Progenitor cell of endocrine pancreas (in vitro differentiated cells): ENCODE results near the gene FAM111A. TPM values are rescaled to one million over a fixed set of nuclear protein-coding genes. Genes with fewer than 3 reads are reported as not detected.

Experiments used
- DNase-seq: peaks from one replicate; pipeline ENCODE4 v3.0.0; 2021; ENCODE audit warnings: low spot score; ENCODE audit not compliant: unreplicated experiment
- H3K27ac Mint-ChIP-seq: 2 replicates; pipeline ENCODE4 v1.8.0; 2021; ENCODE audit warnings: mild to moderate bottlenecking, moderate library complexity, mixed read lengths
- H3K27me3 Mint-ChIP-seq: 2 replicates; pipeline ENCODE4 v1.8.0; 2021; ENCODE audit warnings: mixed read lengths
- H3K36me3 Mint-ChIP-seq: 2 replicates; pipeline ENCODE4 v1.8.0; 2022; ENCODE audit warnings: mixed read lengths; ENCODE audit not compliant: insufficient read depth
- H3K4me1 Mint-ChIP-seq: 2 replicates; pipeline ENCODE4 v1.8.0; 2021; ENCODE audit warnings: low read depth, mixed read lengths
- H3K4me3 Mint-ChIP-seq: 2 replicates; pipeline ENCODE4 v1.8.0; 2021; ENCODE audit warnings: low read depth, mild to moderate bottlenecking, moderate library complexity, mixed read lengths
- H3K9me3 Mint-ChIP-seq: 2 replicates; pipeline ENCODE4 v1.8.0; 2021; ENCODE audit warnings: low read depth, mixed read lengths
- total RNA-seq: library from RNA; stranded (reverse); gene quantifications from 2 replicates; pipeline ENCODE4 v1.2.1, GENCODE V29; 2021
- TF ChIP-seq, protein P1 (sequence below): fragments of 200-600 bp; sonication (generic); IDR thresholded peaks from one replicate; pipeline ENCODE4 v1.5.0; 2021; ENCODE audit warnings: antibody characterized with exemption, mild to moderate bottlenecking; ENCODE audit not compliant: unreplicated experiment

FAM111A gene
- total RNA-seq, 1 donor from 2014 or later: 56.9 TPM

DNA sequence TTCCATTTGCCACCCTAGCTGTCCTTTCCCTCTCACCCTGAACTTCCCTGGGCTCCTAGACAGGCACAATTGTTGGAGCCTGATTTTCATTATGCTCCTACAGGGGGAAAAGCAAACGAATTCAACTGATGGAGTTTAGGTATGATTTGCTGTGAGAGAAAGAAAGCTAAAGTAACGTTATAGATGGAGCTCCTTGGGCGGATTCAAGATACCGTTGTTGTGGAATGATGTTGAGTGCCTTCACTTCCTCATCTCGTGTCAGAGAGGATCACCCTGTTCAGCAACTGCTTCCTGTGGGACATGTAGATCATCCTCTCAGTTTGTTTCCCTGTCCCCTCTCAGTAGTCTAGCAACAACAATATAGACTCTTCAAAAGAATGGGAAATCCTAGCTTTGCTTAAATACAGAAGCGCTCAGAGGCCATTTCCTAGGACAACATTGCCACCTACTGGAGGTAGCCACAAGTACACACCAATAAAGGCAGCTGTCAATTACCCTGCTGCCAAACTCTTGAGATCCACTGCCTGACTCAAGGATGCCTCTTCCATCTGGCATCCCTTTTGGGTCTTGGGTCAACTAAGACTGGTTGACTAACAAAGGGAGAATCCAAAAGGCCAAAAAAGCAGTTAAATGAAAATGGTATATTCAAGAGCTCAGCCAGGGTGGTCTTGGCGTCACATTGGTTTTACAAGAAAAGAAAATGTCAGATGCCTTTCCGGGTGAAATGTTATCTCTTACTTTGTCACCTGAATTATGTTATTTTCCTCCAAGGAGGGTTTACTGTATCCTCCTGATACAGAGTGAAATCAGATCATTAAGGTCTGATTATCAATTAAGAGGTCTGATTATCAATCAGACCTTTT, 15.8 kb downstream of the FAM111A start:
- DNase-seq: peak; percentile 44
- Mint-ChIP-seq H3K4me3 (no peak overlapping the region), H3K27me3 (peaks cover 12% of the 10 kb centered on the region), H3K27ac (no peak overlapping the region), H3K36me3 (peaks cover 2% of the 10 kb centered on the region), H3K4me1 (no peaks in the 10 kb centered on the region), H3K9me3 (peaks cover 5% of the 10 kb centered on the region)
- TF ChIP-seq, protein P1, sequence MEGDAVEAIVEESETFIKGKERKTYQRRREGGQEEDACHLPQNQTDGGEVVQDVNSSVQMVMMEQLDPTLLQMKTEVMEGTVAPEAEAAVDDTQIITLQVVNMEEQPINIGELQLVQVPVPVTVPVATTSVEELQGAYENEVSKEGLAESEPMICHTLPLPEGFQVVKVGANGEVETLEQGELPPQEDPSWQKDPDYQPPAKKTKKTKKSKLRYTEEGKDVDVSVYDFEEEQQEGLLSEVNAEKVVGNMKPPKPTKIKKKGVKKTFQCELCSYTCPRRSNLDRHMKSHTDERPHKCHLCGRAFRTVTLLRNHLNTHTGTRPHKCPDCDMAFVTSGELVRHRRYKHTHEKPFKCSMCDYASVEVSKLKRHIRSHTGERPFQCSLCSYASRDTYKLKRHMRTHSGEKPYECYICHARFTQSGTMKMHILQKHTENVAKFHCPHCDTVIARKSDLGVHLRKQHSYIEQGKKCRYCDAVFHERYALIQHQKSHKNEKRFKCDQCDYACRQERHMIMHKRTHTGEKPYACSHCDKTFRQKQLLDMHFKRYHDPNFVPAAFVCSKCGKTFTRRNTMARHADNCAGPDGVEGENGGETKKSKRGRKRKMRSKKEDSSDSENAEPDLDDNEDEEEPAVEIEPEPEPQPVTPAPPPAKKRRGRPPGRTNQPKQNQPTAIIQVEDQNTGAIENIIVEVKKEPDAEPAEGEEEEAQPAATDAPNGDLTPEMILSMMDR: peak; percentile 86

DNA sequence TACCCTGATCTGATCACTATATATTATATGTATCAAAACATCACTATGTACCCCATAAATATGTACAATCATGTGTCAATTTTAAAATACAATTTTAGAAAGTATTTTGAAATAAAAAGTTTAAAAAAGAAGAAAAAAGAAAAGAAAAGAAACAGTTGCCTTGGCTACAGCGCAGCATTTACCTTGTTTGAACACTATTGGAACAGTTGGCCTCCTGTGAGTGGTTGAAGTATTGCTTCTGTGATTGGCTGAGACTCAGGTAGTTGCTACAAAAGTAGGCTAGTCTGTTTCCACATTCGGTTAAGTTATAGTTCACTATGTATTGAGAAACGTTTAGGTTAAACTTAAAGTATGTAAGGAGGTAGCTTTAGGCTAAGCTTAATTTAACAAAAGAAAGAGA, 21.4 kb downstream of the FAM111A start:
- H3K27me3 Mint-ChIP-seq: peaks cover 23% of the 10 kb centered on the region
- H3K9me3 Mint-ChIP-seq: peaks cover 5% of the 10 kb centered on the region
- peaks cover 3% of the 10 kb centered on the region for H3K4me1 Mint-ChIP-seq
- TF ChIP-seq, protein P1: no peak
- DNase-seq: no peak
- H3K36me3 Mint-ChIP-seq: no peaks in the 10 kb centered on the region
- H3K4me3 Mint-ChIP-seq: no peak overlapping the region
- no peak overlapping the region for H3K27ac Mint-ChIP-seq

DNA sequence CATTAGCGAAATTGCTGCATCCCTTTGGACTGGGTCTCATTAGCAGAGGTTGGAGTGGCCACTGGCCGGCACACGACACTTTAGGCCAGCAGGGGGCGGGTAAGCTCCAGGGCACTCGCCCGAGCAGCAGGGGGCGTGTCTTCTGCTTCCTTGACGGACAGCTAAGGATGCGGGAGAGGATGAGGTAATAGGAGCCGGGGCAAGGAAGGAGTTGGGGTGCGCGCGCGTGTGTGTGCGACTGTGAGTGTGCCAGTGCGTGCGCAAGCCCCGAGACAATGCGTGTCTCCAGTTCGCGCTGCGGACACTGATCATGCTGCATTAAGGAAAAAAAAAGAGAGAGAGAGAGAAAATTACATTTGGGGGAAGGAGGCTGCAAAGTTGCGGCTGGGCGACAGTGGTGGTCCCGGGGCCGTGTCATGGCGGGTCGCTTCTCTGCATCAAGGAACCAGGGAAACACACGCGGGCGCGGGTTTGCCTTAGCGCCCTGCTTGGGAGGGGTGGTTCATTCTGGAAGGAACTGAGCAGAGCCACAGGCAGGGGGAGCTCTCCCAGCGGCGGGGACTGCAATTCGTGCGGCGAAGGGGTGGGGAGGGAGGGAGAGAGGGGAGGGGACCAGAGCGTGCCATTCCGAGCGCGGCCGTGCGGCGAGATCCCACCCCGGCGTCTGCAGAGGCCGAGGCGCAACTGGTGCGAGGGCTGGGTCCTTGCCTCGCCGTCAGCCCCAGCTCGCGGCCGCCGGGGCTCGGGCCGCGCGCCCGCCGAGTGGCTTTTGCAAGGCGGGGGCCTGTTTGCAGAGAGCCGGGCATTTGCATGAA, 29.1 kb downstream of the FAM111A start, which contains the start of gene DTX4:
TSS of gene DTX4 (plus strand) at position 625 of the 815 bp plus-strand sequence. CDS start 464 bp downstream, outside the sequence.
- DNase-seq: peak; percentile 90
- H3K4me3 Mint-ChIP-seq: peak within 1 kb of the TSS; percentile 95
- H3K27me3 Mint-ChIP-seq: peaks cover 5% of the 10 kb centered on the region
- TF ChIP-seq, protein P1: peak; percentile 68
- H3K36me3 Mint-ChIP-seq: peaks cover 2% of the 10 kb centered on the region
- no peaks in the 10 kb centered on the region for H3K9me3 Mint-ChIP-seq
- H3K4me1 Mint-ChIP-seq: peaks cover 33% of the 10 kb centered on the region
- H3K27ac Mint-ChIP-seq: peak within 1 kb of the TSS; percentile 98

DNA sequence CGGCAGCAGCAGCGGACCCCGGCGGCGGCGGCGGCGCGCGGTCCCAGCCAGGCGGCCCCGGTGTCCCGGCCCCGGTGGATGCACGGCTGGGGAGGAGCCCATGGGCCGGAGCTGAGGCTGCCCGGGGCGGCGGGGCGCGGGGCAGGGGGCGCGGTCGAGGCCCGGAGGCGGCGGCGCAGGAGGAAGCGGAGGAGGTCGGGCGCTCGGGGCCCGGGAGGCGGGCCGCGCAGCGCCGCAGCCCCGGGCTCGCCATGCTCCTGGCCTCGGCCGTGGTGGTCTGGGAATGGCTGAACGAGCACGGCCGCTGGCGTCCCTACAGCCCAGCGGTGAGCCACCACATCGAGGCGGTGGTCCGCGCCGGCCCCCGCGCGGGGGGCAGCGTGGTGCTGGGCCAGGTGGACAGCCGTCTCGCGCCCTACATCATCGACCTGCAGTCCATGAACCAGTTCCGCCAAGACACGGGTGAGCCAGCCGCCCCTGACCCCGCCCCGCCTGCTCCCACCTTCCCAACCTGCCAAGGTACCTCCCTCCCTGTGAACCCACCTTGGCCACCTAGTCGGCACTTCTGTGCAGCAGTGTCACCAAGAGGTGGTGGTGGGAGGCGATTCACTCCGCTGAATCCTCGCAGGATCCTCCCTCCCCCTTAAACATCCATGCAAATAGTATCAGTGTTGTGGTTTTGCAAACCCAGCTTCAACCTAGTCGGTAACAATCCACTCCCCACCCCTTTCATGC, 29.9 kb downstream of the FAM111A start:
- peak; percentile 51 for DNase-seq
- Mint-ChIP-seq H3K9me3 (no peaks in the 10 kb centered on the region), H3K27me3 (no peaks in the 10 kb centered on the region), H3K27ac (peak overlapping the region; percentile 98), H3K36me3 (peaks cover 8% of the 10 kb centered on the region), H3K4me1 (peaks cover 35% of the 10 kb centered on the region), H3K4me3 (peak overlapping the region; percentile 95)
- TF ChIP-seq, protein P1: no peak
